Activated T-cell treated with anti-CD3 and anti-CD28 coated beads for 24 hours (primary cell): ENCODE measurements around the gene CHD2.
A peak's percentile ranks its signal among the peaks of the same experiment; 100 is the strongest.
"Not testable (repeated sequence)": the region's sequence is repeated elsewhere in the genome, so short reads cannot be mapped to it uniquely, and the experiment has no call there.

Source experiments
- DNase-seq: peaks from one replicate; pipeline ENCODE4 v3.0.0-alpha.2; 2020; ENCODE audit warnings: low read depth

CHD2 gene

GRCh38 chr15:93035092-93035915 is 135.2 kb downstream of the CHD2 start:
- no peak for DNase-seq

GRCh38 chr15:93035953-93036810 is 136.1 kb downstream of the CHD2 start:
- DNase-seq, result peak; percentile 30

DNA sequence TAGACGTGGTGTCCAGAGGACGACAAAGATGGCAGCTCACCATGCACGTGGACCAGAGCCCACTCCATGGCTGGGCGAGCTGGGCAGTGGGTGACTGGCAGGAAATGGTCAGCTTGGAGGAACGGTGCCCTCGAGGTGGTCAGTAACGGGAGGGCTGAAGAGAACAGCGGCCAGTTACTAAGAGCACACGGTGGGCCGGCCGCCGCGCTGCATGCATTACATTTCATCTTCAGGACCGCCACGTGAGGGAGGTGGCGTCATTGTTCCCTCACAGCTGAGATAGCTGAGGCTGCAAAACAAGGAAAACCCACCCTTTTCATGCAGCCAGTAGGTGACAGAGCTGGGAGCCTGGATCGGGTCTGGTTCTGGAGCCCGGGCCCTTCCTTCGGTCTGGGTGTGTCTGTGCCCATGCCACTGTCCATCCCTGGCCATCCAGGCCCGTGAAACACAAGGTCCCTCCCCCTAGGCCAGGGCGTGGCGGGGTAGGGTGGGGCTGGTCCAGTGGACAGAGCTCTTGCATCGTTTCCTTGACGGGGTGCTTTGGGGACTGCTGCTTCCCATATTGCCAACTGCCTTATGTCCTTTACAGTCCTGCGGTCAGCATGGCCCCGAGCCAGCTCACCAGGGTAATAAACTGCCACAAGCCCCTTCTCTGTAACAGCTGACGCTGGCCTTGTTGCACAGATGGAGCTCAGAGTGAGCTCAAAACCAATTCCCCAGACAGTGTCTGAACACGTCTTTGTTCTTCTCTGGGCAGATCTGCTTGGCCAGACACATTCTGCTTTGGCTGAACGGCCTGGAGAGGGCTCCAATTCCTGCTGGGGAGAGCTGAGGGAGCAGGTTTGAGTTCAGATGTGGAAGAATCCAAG is 137.1 kb downstream of the CHD2 start:
- no peak for DNase-seq

DNA sequence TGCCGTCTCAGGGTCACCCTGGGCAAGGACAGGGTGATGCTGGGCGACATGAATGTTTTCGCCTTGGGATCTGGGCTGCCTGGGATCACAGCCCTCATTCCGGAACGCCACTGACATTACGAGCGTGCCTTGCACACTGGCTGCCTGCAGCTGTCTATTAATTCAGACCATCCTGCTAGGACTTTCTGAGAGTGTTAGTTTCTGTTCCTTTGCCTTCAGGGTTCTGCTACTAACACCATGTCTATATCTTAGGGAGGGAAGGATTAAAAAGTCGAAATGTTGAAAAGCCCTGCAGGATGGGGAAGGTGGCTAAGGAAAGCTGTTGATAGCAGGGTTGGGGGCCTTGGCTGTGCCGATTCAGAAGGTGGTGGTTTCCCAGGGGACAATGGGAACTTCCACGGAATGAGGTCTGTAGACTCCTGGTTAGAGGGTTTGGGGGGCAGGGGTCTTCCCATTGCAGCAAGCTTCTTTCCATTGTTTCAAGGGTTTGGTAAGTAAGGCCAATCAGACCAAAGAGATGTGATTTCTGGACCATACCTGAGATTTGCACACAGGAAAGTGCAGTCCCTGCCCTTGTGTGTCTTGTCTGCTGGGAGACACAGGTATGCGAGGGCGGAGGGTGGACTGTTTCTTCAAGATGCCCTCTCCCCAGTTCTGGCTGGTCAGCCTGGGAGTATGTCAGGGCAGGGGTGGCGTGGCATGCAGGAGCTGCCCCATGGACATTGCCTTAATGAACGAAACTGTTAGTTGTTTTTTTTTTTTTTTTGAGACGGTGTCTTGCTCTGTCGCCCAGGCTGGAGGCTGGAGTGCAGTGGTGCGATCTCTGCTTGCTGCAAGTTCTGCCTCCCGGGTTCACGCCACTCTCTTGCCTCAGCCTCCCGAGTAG is 137.9 kb downstream of the CHD2 start:
- DNase-seq, result no peak

DNA sequence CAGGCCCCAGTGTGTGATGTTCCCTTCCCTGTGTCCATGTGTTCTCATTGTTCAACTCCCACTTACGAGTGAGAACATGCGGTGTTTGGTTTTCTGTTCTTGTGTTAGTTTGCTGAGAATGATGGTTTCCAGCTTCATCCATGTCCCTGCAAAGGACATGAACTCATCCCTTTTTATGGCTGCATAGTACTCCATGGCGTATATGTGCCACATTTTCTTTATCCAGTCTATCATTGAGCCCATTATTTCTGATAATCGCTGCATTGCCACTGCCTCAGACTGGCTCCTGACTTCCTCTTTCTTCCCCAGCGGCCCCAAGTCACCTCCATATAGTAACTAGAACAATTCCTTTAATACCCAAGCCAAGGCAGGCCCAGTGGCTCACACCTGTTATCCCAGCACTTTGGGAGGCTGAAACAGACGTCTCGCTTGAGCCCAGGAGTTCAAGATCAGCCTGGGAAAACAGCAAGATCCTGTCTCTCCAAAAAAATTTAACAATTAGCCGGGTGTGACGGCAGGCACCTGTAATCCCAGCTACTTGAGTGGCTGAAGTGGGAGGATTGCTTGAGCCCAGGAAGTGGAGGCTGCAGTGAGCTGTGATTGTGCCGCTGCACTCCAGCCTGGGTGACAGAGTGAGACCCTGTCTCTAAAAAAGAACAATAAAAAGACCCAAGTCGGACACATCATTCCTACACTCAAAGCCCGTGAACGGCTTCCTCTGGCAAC is 139.6 kb downstream of the CHD2 start:
- DNase-seq, result not testable (repeated sequence)

DNA sequence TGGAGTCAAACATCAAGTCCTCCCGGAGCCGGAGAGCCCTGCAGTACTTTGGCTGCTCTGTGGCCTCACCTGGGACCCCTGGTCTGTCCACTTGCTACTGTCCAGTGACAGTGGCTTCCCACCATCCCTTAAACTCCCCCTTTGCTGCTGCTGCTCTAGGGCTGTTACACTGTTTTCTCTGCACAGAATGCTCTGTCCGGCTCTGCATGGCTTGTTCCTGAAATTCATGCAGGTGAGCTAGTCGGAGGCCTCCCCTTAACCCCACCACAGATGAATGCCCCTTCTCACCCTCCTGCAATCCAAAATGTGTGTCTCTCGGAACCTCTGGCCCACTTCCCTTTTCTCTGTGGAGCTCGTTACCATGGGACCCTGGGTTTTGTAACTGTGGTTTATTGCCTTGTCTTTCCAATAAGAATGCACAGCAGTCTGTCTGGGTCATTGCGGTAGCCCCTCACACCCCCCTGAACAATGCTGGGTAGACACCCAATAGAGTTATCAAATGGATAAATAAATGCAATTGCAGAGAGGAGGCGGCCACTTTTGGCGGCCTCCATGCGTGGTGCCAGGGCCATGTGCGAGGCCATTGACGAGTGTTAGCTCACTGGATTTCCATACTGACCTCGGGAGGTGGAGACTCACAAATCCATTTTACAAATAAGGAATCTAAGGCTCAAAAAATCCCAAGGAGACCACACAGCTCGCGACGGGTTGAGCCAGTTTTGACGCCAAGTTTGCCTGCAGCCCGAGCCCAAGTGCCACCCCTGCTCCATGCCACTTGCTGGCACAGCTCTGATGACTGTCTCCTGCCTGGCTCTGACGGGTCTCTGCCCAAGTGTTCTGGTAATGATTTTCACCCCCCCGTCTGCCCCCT is 140.4 kb downstream of the CHD2 start:
- no peak for DNase-seq

DNA sequence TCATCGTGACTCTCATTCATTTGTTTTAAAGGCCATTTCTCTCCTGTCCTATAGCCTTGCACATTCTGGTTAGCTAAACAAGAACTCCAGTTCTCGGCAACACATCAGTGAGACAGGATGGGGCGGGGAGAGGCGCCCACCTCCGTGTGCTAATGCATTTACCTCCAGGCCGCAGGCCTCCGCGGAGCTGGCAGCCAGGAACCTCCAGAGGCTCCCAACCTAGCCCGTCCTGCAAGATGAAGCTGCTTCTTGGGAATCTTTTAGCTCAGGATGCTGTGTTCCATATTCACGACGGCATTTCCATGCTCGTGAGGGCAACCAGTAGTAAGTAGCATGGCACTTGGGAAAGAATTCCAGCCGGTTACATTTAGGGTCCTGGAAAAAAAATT is 141.0 kb downstream of the CHD2 start:
- no peak for DNase-seq

DNA sequence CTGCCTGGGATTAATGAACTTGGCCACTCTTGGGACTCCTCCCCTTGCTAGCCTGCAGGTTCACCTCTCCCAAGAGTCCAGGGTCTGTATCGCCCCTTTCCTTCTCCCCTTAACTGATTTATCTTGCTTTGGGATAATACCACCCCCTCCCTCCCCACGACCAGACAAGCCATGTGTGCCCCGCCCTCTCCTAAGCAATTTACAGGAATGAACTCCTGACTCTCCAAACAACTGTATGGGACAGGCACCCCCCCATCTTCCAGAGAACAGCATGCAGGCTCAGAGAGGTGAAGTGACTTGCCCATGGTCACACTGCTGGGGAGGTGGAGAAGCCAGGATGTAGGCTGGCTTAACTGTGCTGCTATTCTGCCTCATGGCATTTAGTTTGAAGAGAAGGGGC is 142.1 kb downstream of the CHD2 start:
- DNase-seq, result no peak

DNA sequence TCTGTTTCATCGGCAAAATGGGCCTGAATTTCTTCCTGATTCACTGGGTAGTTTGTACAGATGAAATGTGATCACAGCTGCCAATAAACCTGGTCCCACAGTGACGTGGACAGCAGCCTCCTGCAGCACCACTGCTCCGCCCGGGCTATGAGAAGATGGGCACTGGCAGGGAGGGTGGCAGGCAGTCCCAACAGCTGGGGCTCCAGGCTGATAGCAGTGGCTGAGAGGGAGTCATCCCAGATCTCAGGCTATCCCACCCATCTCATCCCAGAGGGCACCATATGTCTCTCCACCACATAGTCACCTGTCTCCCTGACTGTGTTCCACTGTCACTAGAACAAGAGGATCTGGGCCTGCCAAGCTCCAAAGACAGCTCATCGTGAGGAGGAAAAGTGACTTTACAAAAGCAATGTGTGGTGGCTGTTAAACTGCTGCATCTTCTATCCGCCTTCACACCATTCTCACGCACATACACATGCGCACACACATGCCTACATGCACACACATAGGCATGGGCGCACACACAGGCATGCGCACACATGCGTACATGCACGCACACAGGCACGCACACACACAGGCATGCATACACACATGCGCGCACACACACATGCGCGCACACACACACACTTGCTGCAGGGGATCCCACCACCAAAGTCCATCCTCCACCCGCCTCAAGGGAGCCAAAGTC is 142.7 kb downstream of the CHD2 start:
- DNase-seq, result no peak

DNA sequence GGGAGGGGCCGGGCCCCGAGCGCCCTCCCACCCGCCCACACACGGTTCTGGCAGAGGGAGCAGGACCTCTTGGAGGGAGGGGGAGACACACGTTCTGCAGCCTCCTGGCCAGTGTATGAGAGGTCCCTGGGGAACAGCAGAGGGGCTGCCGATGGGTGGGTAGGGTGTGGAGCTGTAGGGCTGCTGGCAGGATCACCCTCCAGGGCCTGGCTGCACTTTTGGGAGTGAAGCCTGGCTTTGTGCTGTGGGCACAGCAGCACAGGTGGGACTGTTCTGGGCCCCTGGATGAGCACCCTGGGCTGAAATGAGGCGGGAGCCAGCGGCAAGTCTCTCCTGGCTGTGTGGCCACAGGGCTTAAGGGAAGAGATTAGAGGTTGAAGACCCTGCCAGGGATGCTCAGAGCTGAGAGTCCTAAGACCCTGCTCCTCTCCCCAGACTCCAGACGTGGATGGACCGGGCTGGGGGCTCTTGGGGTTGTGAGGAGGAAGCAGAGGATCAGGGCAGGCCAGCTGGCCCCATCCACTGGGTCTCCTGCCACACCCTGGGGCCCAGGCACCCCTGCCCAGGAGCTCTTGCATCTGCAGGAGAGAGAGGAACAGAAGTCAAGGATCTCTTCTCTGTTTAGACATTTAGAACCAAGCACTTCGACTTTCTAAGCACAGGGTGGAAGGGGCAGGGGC is 143.6 kb downstream of the CHD2 start:
- no peak for DNase-seq

- DNase-seq, result no peak
Observed at GRCh38 chr15:93044301-93045190, 144.4 kb downstream of the CHD2 start.

GRCh38 chr15:93045191-93045785 is 145.2 kb downstream of the CHD2 start:
- DNase-seq, result no peak

DNA sequence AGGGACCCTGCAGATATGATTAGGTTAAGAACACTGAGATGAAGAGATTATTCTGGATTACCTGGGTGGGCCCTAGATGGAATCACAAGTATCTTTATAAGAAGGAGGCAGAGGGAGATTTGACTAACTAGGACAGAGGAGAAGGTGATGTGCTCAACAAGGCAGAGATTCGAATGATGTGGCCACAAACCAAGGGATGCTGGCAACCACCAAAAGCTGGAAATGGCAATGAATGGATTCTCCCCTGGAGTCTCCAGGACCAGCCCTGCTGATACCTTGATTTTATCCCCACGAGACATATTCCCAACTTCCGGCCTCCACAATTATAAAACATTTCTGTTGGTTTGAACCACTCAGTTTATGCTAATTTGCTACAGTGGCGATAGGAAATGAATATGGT is 146.0 kb downstream of the CHD2 start:
- no peak for DNase-seq

GRCh38 chr15:93046721-93047120 is 146.6 kb downstream of the CHD2 start:
- no peak for DNase-seq

DNA sequence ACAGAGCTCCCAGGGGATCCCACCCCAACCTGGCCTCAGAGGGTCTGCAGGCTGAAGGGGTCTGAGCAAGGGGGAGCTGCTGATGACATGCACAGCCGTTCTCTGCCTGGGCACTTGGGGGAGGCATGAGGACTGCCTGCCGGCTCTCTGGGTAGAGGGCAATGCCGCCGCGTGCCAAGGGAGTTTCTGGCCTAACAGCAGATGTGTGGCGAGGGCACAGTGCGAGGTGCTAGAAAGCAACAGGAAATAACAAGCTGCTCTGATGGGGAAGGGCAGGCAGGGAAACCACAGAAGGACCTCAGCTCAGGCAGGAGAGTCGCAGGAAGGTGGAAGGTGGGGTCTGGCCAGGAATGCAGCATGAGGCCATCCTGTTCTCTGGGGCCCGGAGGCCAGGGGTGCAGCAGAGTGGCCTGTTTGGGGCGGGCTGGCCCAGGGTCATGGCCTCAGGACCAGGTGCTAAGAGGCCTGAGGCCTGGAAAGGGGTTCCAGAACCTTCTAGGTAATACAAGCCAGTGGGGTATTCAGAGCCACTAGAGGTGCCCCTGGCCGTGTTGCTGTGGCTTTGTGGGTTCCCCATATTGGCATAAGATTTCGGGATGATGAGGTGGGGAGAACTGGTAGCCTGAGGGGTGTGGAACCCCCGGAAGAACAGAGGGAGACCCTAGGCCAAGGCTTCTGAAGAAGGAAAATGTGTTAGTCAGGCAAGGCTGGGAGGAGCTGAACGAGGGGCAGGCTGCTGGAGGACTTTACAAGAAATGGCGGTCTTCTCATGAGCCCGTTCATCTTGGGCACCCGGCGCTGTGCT is 147.7 kb downstream of the CHD2 start:
- no peak for DNase-seq

DNA sequence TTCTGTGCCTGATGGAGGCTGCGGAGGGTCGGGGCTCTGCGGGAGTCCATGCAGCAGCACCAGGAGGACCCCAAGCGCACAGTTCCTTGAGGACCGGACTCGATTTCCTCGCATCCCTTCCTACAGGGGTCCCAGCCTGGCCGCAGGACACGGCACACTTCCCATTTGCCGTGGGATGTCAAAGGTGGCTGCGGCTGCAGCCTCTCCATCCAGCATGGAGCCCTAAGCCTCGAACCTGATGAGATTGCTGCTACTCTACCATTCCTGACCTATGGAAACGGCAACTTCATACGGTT is 148.2 kb downstream of the CHD2 start:
- no peak for DNase-seq
